GM12864 (cell line): ENCODE results near the gene SPC24.

Experiments used
- DNase-seq: peaks from one replicate; pipeline ENCODE4 v3.0.0-alpha.2; 2011; ENCODE audit warnings: low read depth
- H3K4me3 ChIP-seq: 2 replicates; pipeline ENCODE4 v1.5.1; 2011; ENCODE audit warnings: mild to moderate bottlenecking, low read depth, low read length, control low read depth
- TF ChIP-seq, protein P1 (sequence below): IDR thresholded peaks from 2 replicates; pipeline ENCODE4 v1.5.1; 2011; ENCODE audit warnings: low read depth, mild to moderate bottlenecking, moderate library complexity, low read length, control low read depth, inconsistent platforms; ENCODE audit errors: missing control alignments

The SPC24 gene

DNA sequence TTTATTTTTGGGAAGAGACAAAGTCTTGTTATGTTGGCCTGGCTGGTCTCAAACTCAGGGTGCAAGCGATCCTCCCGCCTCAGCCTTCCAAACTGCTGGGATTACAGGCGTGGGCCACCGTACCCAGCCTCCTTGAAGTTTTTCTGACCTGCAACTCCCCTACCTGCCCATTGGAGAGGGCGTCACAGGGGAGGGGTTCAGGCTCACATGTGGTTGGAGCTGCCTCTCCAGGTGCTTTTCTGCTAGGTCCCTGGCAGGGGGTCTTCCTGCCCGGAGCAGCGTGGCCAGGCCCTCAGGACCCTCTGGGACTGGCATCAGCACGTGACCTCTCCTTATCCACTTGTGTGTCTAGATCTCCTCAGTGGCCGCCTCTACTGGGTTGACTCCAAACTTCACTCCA is 39.1 kb downstream of the SPC24 start:
- no peak for DNase-seq
- no peak overlapping the region for H3K4me3 ChIP-seq
- TF ChIP-seq, protein P1, sequence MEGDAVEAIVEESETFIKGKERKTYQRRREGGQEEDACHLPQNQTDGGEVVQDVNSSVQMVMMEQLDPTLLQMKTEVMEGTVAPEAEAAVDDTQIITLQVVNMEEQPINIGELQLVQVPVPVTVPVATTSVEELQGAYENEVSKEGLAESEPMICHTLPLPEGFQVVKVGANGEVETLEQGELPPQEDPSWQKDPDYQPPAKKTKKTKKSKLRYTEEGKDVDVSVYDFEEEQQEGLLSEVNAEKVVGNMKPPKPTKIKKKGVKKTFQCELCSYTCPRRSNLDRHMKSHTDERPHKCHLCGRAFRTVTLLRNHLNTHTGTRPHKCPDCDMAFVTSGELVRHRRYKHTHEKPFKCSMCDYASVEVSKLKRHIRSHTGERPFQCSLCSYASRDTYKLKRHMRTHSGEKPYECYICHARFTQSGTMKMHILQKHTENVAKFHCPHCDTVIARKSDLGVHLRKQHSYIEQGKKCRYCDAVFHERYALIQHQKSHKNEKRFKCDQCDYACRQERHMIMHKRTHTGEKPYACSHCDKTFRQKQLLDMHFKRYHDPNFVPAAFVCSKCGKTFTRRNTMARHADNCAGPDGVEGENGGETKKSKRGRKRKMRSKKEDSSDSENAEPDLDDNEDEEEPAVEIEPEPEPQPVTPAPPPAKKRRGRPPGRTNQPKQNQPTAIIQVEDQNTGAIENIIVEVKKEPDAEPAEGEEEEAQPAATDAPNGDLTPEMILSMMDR, result no peak

DNA sequence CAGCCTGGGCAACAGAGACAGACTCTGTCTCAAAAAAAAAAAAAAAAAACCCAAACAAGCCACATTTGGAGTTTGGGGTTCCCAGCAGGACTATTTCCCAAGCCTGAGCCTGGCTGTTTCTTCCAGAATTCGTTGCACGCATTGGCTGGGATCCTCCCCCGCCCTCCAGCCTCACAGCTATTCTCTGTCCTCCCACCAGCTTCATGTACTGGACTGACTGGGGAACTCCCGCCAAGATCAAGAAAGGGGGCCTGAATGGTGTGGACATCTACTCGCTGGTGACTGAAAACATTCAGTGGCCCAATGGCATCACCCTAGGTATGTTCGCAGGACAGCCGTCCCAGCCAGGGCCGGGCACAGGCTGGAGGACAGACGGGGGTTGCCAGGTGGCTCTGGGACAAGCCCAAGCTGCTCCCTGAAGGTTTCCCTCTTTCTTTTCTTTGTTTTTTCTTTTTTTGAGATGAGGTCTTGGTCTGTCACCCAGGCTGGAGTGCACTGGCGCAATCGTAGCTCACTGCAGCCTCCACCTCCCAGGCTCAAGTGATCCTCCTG is 39.6 kb downstream of the SPC24 start:
- H3K4me3 ChIP-seq, result no peak overlapping the region
- DNase-seq, result no peak
- TF ChIP-seq, protein P1, result no peak

DNA sequence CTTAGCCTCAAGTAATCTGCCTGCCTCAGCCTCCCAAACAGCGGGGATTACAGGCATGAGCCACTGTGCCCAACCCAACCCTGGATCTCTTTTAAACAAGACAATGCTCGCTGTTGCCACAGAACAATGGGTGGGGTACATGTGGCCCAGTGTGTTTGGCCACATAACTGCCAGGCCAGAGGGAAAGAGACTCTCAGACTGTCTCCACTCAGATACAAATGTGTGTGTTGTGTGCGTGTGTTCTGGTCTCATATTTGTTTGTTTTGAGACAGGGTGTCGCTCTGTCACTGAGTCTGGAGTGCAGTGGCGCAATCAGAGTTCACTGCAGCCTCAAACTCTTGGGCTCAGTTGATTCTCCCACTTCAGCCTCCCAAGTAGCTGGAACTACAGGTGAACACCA is 40.5 kb downstream of the SPC24 start:
- TF ChIP-seq, protein P1, result no peak
- no peak for DNase-seq
- no peak overlapping the region for H3K4me3 ChIP-seq

DNA sequence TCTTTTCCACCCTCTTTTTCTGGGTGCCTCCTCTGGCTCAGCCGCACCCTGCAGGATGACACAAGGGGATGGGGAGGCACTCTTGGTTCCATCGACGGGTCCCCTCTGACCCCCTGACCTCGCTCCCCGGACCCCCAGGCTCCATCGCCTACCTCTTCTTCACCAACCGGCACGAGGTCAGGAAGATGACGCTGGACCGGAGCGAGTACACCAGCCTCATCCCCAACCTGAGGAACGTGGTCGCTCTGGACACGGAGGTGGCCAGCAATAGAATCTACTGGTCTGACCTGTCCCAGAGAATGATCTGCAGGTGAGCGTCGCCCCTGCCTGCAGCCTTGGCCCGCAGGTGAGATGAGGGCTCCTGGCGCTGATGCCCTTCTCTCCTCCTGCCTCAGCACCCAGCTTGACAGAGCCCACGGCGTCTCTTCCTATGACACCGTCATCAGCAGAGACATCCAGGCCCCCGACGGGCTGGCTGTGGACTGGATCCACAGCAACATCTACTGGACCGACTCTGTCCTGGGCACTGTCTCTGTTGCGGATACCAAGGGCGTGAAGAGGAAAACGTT is 42.4 kb downstream of the SPC24 start:
- TF ChIP-seq, protein P1, result no peak
- no peak for DNase-seq
- H3K4me3 ChIP-seq, result no peak overlapping the region

DNA sequence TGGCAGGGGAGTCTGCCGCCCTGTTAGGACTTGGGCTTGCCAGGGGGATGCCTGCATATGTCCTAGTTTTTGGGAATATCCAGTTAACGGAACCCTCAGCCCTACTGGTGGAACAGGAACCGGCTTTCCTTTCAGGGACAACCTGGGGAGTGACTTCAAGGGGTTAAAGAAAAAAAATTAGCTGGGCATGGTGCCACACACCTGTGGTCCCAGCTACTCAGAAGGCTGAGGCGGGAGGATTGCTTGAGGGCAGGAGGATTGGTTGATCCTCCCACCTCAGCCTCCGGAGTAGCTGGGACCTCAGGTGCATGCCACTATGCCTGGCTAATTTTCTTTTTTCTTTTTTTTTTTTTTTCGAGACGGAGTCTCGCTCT is 43.8 kb downstream of the SPC24 start:
- TF ChIP-seq, protein P1, result no peak
- no peak for DNase-seq
- no peak overlapping the region for H3K4me3 ChIP-seq

DNA sequence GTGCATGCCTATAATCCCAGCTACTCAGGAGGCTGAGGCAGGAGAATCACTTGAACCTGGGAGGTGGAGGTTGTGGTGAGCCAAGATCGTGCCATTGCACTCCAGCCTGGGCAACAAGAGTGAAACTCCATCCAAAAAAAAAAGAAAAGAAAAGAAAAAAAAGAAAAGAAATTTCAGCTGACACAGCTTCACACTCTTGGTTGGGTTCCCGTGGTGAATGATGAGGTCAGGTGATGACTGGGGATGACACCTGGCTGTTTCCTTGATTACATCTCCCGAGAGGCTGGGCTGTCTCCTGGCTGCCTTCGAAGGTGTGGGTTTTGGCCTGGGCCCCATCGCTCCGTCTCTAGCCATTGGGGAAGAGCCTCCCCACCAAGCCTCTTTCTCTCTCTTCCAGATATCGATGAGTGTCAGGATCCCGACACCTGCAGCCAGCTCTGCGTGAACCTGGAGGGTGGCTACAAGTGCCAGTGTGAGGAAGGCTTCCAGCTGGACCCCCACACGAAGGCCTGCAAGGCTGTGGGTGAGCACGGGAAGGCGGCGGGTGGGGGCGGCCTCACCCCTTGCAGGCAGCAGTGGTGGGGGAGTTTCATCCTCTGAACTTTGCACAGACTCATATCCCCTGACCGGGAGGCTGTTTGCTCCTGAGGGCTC is 44.3 kb downstream of the SPC24 start:
- DNase-seq, result no peak
- TF ChIP-seq, protein P1, result no peak
- no peak overlapping the region for H3K4me3 ChIP-seq

DNA sequence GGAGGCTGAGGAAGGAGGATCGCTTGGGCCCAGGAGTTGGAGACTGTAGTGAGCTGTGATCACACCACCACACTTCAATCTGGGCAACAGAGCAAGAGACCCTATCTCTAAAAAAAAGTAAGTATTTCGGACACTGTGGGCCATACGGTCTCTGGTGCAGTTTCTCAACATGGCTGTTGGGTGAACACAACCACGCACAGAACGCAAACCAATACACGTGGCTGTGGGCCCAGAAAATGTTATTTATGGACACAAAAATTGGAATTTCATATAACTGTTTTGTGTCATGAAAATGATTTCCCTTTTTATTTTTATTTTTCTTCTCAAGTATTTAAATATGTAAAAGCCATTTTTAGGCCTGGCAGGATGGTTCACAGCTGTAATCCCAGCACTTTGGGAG is 46.8 kb downstream of the SPC24 start:
- no peak for DNase-seq
- no peak overlapping the region for H3K4me3 ChIP-seq
- TF ChIP-seq, protein P1, result no peak
